ENCODE measurements around the gene SLC66A3. TPM values are rescaled to one million over a fixed set of nuclear protein-coding genes. Genes with fewer than 3 reads are reported as not detected.

SLC66A3 gene
- total RNA-seq, 1 donor from 2014 or later, result 52.6 TPM

DNA sequence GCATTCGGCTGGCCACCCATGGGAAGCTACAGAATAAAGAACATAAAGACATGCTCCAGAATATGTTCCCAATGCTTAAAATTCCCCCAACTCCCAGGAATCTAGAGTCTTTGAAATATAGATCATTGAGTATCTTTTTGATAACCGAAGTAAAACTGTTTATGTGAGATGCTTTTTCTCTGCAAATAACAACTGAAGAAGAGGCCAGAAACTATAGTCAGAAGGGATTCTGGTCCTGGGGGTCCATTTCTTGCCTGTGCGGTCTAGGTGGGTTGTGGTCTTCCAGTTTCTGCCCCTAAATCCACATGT is 30.6 kb upstream of the SLC66A3 start:
- TF ChIP-seq, protein P1, sequence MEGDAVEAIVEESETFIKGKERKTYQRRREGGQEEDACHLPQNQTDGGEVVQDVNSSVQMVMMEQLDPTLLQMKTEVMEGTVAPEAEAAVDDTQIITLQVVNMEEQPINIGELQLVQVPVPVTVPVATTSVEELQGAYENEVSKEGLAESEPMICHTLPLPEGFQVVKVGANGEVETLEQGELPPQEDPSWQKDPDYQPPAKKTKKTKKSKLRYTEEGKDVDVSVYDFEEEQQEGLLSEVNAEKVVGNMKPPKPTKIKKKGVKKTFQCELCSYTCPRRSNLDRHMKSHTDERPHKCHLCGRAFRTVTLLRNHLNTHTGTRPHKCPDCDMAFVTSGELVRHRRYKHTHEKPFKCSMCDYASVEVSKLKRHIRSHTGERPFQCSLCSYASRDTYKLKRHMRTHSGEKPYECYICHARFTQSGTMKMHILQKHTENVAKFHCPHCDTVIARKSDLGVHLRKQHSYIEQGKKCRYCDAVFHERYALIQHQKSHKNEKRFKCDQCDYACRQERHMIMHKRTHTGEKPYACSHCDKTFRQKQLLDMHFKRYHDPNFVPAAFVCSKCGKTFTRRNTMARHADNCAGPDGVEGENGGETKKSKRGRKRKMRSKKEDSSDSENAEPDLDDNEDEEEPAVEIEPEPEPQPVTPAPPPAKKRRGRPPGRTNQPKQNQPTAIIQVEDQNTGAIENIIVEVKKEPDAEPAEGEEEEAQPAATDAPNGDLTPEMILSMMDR (IDR thresholded peaks at IDR 0.05), result no peak
- Histone ChIP-seq H3K27me3 (no peaks in the 10 kb centered on the region), H3K4me1 (peaks cover 0 to 5% of the 10 kb centered on the region in 2 donors), H3K4me3 (no peak overlapping the region), H3K36me3 (no peaks in the 10 kb centered on the region), H3K9me3 (no peaks in the 10 kb centered on the region), H3K27ac (no peak overlapping the region)
- no peak for DNase-seq (ENCODE audit: low spot score in 2 of 2)
- intact Hi-C loops (cut with DNase I), result no loop called here

DNA sequence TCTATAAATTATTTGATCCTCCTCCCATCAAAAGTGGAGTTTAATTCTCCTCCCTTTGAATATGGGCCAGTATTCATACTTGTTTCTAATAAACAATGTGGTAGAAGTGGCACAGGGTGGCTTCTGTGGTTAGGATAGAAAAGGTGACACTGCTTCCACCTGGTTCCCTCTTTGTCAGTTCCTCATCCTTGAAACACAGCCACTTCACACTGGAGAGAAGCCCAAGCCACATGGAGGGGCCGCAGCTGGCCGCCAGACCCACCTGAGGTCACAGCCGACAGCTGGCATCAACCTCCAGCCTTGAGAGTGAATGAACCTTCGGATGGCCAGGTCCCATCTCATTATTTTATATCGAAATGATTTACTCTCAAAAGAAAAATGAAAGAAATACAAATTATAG is 27.5 kb upstream of the SLC66A3 start:
- H3K9me3 ChIP-seq, result no peaks in the 10 kb centered on the region
- no peak for DNase-seq (ENCODE audit: low spot score in 2 of 2)
- H3K36me3 ChIP-seq, result no peaks in the 10 kb centered on the region
- peak overlapping the region; percentile 7 to 48 for H3K27ac ChIP-seq
- no peak overlapping the region for H3K4me3 ChIP-seq
- TF ChIP-seq, protein P1 (IDR thresholded peaks at IDR 0.05), result no peak
- no peaks in the 10 kb centered on the region for H3K27me3 ChIP-seq
- peaks cover 4 to 13% of the 10 kb centered on the region in 2 donors for H3K4me1 ChIP-seq
- intact Hi-C loops (cut with DNase I), result no loop called here

DNA sequence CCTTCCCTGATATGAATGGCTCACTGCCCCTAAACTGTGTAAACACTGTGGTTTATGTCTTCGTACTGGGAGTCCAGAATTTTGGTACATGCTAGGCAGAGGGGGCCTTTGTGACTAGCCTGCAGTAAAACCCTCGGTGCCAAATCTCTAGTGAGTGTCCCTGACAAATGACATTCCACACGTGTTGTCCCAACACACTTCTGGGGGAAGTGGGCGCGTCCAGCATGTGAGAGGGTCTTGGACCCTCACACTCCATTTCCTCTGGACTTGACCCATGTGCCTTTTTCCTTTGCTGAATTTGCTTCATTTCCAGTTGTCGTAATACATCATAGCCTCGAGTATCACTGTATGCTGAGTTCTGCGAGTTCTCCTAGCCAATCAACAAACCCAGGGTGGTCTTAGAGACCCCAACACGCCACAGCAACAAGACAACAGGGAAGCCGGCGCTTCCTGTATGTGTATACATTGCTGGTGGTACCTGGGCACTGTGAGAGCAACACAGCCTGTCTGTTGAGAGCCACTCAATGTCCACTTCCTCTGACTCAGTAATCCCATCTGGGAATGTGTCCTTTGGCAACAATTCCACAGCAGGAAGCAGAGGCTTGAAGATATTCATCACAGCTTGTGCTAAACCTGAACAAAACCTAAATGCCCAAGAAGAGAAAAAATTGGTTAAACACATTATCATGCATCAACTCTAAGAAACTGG is 26.9 kb upstream of the SLC66A3 start:
- Histone ChIP-seq H3K4me1 (peaks cover 4 to 17% of the 10 kb centered on the region in 2 donors), H3K4me3 (no peak overlapping the region), H3K36me3 (no peaks in the 10 kb centered on the region), H3K27me3 (no peaks in the 10 kb centered on the region), H3K27ac (peak overlapping the region; percentile 7 to 48), H3K9me3 (no peaks in the 10 kb centered on the region)
- DNase-seq (ENCODE audit: low spot score in 2 of 2), result no peak
- intact Hi-C loops (cut with DNase I), result no loop called here
- TF ChIP-seq, protein P1 (IDR thresholded peaks at IDR 0.05), result no peak

DNA sequence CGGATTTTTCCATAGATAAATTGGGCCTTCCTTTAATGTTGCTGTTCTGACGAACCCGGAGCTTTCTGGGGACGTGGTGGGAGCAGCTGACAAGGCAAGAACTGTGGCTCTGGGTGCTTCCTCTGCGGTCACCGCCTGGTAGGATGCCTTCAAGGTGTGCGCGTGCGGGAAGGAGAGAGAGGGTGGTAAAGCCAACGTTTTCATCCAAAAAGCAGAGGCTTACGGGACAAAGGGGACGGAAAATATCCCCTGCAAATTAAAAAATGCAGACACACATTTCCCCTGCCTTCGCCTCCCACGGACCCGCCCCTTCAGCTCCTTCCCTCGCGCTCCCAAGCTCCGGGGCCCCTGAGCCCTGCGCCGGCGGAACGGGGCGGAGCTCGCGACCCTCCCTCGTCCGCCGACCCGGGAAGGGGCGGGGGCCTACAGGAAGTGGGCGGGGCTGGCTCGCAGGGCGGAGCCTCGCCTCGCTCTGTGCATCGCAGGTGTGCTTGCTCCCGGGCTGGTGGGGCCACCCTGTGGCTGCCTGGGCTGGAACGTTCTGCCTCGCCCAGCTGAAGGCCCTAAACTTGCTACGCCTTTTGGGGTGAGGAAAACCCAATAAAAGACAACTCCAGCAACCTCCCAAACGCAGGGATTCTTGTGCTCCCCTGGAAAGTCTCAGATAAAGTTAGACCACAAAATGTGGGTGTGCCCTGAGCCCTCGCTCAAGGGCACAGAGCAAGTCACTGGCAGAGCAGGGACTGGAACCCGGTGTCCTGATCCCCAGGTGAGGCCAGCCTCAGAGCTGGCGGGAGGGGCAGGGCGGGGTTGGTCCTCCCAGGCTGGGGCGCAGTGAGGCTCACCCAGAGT is 25.4 kb upstream of the SLC66A3 start:
- TF ChIP-seq, protein P1 (IDR thresholded peaks at IDR 0.05), result no peak
- H3K4me1 ChIP-seq, result peaks cover 4 to 24% of the 10 kb centered on the region in 2 donors
- no peaks in the 10 kb centered on the region for H3K36me3 ChIP-seq
- no peaks in the 10 kb centered on the region for H3K27me3 ChIP-seq
- DNase-seq (ENCODE audit: low spot score in 2 of 2), result no peak
- H3K9me3 ChIP-seq, result no peaks in the 10 kb centered on the region
- intact Hi-C loops (cut with DNase I), result loop anchor here (5.0 kb wide), 4 partner anchors 62 to 337 kb away; partner anchors contain the start of genes E2F6 and ROCK2
- H3K27ac ChIP-seq, result no peak overlapping the region
- H3K4me3 ChIP-seq, result peak overlapping the region; percentile 51 to 54

DNA sequence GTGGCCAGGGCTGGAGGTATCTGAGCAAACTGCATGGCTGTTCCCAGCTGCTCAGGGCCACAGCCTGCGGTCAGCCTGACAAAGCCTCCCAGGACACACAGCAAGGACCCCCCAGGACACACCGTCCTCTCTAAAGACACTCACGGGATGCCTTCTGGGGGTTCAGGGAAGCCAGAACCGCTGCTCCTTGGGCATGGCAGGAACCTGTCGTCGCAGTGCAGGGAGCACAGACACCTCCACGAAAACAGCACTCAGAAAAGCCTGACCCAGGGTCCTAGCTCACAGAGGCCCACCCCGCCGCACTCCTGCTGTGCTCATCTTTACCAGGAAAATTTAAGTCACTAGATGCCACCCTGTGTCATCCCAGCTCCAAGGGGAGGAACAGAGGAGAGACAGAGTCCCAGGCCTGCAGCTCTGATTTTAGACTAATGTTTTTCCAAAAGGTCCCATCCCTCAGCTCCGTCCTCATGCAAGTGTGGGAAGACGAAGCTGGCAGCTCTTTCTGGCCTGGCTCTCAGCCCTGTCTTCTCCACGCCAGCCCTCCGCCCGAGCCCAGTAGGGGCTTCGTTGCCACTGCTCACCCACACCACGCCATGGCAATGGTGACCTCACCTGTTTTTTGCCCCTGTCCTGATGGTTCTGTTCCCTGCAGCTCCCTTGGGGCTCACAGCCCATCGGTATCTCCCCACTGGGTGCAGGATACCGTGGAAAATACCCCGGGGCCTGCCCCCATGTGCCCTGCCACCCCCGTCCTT is 23.9 kb upstream of the SLC66A3 start:
- intact Hi-C loops (cut with DNase I), result loop anchor here (5.0 kb wide), 4 partner anchors 61 to 336 kb away; partner anchors contain the start of genes E2F6 and ROCK2
- peaks cover 4 to 24% of the 10 kb centered on the region in 2 donors for H3K4me1 ChIP-seq
- DNase-seq (ENCODE audit: low spot score in 2 of 2), result no peak
- H3K9me3 ChIP-seq, result no peaks in the 10 kb centered on the region
- no peaks in the 10 kb centered on the region for H3K27me3 ChIP-seq
- TF ChIP-seq, protein P1 (IDR thresholded peaks at IDR 0.05), result no peak
- no peak overlapping the region for H3K27ac ChIP-seq
- no peak overlapping the region for H3K4me3 ChIP-seq
- H3K36me3 ChIP-seq, result no peaks in the 10 kb centered on the region
